SIG-M5 treated with dmso at 0.1 percent for 504 hours (cell line): ENCODE measurements around the gene SLC5A1.

ENCODE experiments used
- DNase-seq: peaks from one replicate; lab custom pipeline; 2025; ENCODE audit not compliant: unreplicated experiment; lab: John Stamatoyannopoulos, UW

Gene SLC5A1

DNA sequence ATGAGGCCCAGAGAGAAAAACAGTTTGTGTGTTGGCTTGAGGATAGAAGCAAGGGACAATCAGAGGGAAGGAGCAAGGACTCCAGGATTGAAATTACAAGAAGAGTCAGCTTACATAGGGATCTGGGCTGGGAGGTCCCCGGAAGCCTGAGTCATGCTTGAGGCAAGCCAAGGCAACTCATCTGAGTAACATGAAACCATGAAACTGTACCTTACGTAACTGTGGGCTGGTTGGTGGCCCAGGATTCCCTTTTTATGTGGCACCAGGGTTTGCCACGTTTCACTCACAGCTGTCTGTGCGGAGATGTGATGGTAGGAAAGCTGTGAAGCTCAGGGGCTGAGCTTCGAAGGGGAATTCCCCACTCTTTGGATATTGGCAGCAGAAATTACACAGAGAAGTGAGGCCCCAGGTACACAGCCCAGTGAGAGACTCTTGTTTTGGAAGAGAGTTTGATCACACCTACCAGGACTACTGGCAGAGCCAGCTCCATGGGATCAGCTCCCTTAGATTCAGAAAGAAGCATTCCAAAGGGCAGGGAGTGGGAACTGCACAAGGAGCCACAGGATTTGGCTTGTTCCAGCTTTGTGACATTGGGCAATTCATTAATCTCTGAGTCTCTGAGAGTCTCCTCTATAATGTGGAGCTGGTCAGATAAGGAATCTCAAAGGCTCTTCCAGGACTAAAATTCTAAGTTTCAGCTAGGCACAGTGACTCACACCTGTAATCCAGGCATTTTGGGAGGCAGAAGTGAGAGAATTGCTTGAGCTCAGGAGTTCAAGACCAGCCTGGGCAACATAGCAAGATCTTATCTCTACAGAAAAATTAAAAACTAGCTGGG is 7.8 kb downstream of the SLC5A1 start:
- DNase-seq, result peak; percentile 86

DNA sequence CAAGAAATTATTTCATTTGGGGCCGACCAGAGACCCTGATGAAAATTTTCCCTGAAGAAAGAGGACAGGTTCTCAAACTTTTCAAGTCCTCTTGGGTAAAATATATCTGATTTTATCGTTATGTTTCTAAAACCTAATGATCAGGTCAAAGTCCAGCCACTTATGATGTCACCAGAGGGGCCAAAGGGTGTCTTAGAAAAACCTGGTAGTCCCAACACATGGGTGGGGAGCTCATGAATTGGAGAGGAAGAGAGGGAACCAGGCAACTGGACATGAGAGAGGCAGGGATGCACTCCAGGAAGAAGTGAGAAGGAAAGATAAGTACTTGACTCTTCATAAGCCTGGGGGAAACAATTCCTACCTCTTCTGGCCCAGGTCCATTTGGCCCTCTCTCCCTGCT is 9.2 kb downstream of the SLC5A1 start:
- DNase-seq, result no peak

DNA sequence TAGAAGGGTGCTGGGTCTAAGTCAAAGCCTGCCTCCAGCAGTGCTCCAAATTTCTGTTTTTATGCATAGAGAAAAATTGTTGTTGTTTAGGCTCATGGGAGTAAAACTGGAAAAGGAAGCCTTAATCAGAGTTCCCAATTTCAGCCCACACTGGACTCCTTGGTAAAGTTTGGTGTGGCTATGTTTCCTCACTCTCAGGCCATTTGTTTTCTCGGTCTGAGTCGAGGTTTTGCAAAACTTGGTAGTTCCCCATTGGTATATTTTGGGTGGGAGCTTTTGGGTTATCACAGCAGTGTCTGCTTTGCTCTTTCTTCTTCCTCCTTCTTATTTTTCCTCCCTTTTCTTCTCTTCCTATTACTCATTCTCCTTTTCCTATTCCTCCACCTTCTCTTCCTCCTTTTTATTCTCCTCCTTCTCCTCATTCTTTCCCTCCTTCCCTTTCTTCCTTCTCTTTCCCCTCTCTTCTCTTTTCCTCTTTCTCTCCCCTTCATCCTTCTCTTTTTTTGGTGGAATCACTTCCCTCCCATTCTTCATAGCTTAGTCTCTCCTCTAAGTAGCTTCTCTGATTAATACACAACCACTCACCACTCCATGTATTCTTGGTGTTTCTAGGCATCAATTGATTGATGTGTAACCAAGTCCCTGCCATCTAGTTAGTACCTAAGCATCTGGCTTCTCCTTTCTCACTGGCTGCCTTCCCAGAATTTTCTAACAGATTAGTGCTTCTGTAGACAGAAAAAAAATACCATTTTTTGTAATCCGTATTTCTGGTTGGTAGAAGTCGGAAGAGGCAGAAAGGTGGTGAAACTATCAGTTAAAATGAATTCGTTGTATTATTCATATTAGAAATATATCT is 10.1 kb downstream of the SLC5A1 start:
- no peak for DNase-seq

DNA sequence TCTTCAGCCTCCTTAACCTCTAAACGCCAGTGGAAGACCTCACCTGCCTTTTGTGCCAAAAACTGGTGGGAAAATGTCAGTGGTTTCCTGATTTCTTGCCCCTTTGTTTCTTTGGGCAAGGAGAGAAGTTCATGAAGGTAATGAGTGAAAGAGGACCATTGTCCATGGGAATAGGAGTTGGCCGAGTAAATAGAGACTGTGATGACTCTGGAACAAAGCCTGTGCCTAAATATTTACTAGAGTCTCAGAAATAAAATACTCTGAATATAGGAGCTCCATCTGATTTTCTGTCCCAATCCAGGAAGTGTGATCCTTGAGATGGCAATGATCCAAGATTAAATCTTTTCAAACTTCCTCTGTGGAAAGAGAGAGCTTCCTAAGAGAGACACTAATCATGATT is 12.0 kb downstream of the SLC5A1 start:
- DNase-seq, result no peak

DNA sequence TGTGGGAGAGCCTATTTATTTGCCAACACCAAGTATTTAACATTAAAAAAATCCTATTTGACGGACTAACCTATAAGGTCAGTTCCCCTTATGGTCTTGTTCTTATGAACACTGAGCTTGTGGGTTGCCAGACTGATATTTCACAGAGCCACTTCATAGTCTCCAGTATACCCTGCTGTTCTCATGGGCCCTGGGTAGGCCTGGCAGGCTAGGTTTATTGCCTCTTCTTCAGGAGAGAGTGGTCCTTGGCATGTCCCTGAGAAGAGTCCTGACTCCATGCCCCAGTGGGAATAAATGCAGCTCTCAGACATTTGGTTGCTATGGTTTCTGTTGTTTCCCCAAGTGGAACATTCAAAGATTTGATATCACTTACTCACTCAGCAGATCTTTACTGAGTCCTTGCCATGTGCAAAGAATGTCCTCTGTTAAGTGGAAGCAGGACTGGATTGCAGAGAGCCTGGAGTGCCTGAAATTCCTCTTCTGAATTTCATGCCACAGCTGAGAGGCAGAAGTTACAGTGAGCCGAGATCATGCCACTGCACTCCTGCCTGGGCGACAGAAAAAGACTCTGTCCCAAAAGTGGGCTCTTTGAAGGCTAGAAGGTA is 15.7 kb downstream of the SLC5A1 start:
- no peak for DNase-seq

DNA sequence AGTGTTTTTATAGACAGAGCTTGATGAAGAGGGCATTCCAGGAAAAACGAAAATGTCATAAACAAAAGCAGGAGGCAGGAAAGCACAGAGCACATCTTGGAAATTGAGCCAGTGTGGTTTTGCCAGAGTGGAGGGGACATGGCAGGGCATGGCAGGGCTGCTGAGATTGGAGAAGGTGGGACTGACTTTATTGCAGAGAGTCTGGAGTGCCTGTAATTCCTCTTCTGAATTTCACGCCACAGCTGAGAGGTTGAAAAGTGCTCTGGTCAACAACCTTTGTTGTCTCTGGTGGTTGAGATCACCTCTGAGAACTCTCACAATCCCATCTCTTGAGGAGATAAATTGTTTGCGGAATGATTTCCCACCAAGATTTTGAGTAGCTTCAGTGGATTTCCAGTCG is 16.4 kb downstream of the SLC5A1 start:
- DNase-seq, result no peak

DNA sequence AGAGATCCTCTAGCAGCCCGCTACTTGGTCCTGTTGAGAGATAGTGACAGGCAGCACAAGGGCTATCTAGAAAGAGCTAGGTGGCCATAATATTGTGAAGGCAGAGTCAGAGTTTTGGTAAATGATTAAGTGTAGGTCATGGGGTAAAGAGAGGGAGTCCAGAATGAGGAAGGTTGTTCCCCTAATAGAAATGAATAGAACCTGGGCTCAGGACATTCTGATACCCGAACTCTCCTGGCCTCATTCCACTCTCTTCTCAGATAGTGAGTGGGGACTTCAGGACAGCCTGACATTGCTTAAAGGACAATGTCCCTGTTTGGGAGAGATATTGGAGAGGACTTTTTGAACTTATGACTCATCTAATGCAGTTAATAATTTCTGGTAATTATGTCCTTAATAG is 20.6 kb downstream of the SLC5A1 start:
- DNase-seq, result no peak

DNA sequence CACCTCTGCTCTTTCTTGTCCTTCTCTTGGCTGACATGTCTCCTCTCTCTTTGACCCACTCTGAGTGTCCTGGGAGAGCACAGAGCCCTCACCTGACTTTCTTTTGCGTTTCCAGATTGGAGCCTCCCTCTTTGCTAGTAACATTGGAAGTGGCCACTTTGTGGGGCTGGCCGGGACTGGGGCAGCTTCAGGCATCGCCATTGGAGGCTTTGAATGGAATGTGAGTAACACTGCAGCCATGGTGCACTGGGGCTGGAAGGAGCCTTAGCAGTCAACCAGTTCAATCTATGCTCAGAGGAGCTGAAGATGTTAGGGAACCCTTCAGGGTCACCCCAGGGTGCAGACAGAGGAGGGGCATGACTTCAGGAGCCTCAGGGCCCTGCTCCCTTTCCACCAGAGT is 23.8 kb downstream of the SLC5A1 start:
- DNase-seq, result no peak

DNA sequence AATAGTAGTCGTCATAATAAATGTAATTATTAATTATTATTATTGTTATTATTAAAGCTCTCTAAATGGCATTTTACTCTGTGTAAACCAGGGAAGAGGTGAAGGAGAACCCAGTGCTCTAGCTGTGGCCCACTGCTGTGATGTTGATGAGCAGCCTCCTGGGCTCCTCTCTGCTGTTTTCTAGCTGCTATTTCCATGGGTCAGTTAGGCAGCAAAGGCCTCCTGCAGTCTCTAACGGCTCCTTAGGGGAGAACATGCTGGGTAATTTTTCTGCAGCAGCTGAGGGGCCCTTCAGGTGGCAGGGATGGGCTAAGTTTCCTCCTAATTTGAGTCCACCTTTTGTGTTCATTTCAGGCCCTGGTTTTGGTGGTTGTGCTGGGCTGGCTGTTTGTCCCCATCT is 24.6 kb downstream of the SLC5A1 start:
- no peak for DNase-seq

DNA sequence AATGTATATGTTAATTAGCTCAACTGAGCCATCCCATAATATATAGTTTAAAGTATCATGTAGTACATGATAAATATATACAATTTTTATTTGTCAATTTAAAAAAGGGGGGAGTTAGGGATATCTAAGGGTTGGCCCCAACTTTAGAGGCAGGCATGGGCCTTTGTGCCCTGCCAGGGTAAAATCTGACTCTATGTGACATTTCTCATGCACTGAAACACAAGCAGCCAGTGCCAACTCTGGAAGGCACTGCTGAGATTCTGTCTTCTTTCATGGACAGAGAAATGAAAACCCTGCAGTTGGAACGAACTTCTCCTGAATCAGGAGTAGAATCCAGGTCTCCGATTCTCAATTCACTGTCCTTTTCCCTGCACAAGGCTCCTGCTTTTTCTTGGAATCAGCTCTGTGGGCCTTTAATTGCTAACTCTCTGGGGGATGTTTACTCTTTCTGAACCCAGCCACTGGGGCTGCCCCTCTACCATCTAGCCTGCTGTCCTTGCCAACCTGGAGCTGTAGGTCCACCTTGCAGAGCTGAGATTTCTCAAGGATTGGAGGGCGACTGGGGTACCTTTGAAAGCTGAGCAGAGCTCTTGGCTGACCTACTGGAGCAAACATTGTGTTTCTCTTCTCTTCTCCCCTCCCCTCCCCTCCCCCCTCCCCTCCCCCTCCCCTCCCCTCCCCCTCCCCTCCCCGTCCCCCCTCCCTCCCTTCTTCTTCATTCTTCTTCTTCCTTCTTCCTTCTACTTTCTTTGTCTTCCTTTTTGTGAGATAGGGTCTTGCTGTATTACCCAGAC is 26.7 kb downstream of the SLC5A1 start:
- DNase-seq, result no peak

DNA sequence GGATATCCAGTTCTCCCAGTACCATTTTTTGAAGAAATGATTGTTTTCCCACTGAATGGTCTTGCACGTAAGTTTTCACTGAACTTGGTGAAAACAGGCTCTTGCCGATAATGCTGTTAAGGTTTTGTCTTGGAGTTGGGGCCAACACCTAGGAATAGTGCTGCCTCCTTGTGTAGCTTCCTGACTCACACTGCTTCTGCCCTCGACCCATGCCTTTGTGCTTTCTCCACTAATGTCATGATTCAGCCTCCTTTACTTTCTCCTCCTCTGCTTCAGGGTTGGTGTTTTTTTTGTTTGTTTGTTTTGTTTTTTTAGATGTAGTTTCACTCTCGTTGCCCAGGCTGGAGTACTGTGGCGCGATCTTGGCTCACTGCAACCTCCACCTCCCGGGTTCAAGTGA is 30.2 kb downstream of the SLC5A1 start:
- DNase-seq, result no peak

DNA sequence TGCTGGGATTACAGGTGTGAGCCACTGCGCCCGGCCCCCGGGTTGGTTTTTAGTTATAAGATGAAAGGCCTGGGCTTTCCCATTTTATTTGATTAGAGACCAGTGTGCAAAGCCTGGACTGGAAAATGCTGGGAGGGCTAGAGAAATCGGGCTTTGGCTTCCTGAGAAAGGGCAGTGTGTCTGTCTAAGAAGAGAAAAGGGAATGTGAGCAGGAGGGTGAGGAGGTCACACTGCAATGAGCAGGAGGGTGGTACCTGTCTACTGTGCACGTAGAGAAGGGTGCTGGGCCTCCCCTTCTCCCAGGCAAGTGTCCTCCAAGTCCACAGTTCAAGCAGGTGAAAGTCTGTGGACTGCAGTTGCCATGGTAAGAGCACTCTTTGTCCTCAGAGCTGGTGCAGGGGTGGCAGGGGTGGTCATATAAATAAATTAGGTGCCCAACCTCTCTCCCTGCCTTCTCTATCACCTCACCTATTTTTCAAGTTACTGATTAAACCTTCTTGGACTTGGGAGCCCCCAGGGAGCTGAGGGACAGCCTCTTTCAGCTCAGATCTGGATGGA is 30.8 kb downstream of the SLC5A1 start:
- no peak for DNase-seq

DNA sequence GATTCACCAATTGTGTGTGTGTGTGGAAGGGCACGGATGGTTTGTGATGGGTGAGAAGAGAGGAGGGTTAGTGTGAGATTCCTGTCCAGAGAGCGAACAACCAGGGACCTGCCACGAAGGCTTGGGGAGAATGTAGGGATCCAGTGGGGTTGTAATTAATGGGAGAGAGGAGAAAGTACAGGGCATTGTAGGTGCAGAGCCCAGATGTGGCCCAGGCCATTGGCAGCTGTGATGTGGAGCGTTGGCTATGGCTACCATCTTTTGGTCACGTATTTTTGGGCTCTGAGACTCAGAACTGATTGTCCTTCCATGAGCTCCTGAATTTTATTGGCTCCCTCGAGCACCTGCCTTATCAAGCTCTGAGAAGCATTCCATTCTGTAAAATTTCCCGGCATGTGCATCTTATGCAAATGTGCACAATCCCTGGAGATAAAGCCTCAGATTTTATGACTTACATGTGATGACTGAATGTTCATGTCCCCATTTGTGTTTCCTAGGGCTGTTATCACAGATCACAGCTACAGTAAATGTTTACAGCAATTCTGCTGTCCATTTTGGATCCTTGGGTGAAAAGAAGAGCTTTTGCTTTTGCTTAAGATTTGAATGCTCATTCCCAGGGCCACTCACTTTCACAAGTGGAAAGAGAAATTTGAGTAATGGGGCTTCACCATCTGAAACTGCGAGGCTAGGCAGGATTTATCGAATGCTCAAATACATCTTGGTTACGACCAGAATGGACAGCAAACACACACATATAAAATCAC is 33.1 kb downstream of the SLC5A1 start:
- no peak for DNase-seq

DNA sequence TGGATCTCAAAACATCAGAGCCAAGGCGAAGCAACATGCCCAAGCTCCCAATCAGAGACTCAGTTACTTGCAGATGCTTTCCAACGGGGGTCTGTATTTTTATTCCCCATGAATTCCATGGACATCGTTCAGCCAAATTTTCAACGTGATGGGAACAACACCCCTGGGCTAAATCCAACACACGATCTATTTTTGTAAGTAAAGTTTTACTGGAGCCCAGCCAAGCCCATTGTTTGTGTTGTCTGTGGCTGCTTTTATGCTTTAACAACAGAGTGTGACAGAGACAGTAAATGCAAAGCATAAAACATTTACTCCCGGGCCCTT is 33.7 kb downstream of the SLC5A1 start:
- DNase-seq, result no peak

DNA sequence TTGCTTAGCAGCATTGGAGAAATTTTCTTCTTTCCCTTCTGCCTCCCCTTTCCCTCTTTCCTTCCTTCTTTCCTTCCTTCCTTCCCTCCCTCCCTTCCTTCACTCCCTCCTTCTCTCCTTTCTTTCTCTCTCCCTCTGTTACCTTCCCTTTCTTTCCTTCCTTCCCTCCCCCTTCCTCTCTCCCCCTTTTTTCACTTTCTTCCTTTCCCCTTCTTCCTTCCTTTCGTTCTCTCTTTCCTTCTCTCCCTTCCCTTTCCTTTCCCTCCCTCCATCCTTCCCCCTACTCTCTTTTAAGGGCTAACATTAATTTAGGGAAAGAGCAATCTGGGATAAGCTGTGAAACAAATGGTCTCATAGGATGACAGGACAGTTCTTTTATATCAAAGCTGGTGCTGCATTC is 34.1 kb downstream of the SLC5A1 start:
- DNase-seq, result no peak

DNA sequence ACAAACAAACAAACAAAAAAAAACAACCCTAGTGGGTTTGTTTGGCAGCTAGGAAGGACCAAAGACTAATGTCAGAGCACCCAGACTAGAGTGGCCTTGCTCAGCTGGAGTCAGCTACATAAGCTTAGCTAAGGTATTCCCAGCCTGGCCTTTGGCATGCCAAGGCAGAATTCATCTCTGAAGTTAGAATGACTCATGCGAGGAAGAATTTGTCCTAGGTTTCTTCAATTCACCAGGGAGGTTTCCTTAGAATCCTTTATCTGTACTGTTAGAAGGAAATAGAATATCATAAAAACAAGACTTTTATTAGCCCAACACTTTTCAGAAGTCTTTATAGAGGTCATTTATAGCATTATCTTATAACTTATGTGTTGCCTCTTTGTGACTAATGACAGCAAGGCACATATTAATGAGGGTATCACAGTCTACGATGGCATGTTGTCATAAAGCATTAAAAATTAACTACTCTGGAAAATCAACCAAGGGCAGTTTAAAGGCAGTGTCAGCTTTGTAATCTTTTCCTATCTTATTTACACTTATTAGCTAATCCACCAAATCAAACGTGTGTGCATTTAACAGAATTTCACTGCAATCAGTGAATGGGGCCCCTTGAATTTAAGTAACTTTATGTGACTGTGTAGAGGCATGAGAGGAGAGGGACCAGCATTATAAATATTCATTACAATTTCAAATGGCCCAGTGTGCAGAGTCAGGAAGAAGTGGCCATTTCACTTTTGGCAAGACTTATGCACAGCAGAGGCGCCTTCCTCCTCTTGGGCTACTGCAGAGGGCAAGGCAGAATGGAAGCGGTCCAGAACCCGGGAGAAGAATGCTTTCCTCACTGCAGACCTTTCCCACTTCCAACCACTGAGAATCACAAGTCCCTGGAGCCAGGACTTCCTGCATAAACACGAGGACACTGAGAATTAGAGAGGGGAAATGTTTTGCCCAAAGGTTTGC is 36.3 kb downstream of the SLC5A1 start:
- no peak for DNase-seq

DNA sequence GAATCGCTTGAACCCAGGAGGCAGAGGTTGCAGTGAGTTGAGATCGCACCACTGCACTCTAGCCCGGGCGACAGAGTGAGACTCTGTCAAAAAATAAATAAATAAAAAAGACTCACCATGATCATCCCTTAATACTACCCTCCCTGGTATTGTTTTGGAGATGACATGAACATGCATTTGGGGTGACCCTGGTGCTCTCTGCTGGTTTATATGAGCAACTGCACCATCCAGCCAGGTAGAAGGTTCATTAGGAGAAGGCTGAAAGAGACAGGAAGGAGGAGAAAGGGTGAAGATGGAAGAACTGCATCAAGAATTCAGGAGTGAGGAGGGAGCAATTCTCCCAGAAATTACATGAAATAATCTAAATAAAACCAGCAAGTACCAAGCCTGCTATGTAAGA is 37.8 kb downstream of the SLC5A1 start:
- DNase-seq, result peak; percentile 43

DNA sequence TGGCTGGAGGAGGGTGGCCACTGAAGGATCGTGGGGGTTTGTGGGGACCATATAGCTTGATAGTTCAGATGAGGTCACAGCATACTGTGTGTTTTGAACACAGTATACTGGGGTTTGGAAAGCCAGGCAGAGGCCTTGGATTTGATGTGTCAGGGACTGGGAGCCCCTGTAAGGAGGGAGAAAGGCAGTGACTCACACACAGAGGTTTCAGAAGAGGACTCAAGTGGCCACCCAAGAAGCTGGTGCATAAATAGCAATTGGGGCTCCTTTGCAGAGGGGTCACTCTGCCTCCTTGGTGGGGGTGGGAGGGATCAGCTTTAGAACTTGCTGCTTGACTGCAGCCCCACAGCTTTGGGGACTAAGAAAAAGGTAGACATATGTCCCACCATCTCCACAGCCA is 39.3 kb downstream of the SLC5A1 start:
- no peak for DNase-seq

DNA sequence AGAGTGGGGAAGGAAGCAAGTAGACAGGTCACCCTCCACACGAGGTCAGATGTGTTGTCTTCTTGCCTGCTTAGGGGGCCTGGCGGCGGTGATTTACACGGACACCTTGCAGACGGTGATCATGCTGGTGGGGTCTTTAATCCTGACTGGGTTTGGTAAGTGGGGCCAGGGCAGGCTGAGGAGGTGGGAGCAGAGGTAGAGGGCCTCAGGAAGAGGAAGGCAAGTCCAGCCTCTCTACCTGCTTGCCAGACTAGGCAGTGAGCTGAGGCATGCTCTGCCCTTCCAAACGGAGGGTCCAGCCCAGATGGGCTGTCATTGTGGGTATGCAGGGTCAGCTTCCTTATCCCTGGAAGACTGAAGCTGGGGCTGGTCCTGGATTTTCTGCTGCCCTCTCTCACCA is 39.9 kb downstream of the SLC5A1 start:
- no peak for DNase-seq
